Endothelial cell of umbilical vein (primary cell): ENCODE measurements around the gene SVEP1. TPM values are rescaled to one million over a fixed set of nuclear protein-coding genes. Genes with fewer than 3 reads are reported as not detected.
"Not testable (repeated sequence)": the region's sequence is repeated elsewhere in the genome, so short reads cannot be mapped to it uniquely, and the experiment has no call there.

ENCODE experiments used
- BruUV-seq: library from RNA; stranded (reverse); fragments of 400-500 nt; replicated peaks from 2 replicates; lab custom pipeline; 2021; lab: Mats Ljungman, UMichigan
- CTCF ChIA-PET: fragments of 300-600, 350-600 bp; sonication (Branson Sonifier 250); formaldehyde crosslinking; loops from one replicate; lab custom pipeline; 2021; ENCODE audit warnings: antibody characterized with exemption, inconsistent platforms; lab: Charles Lee
- POLR2A ChIA-PET: fragments of 300-600, 350-600 bp; sonication (Branson Sonifier 250); formaldehyde crosslinking; loops from one replicate; lab custom pipeline; 2021; ENCODE audit warnings: antibody characterized with exemption, inconsistent platforms; lab: Charles Lee
- DNase-seq: peaks from one replicate; pipeline ENCODE4 v3.0.0-alpha.2; 2011; ENCODE audit warnings: low read depth, low spot score
- FAIRE-seq: peaks from 2 replicates; lab custom pipeline; 2011; peaks lifted over from hg19 to GRCh38; lab: Jason Lieb, UNC
- H2AFZ ChIP-seq: 2 replicates; pipeline ENCODE4 v1.6.0; 2012; ENCODE audit warnings: low read depth, low read length, control low read depth, inconsistent platforms
- H3K27ac ChIP-seq: 2 replicates; pipeline ENCODE4 v1.5.1; 2011; ENCODE audit warnings: low read depth, mild to moderate bottlenecking, control low read depth, low read length, moderate library complexity; ENCODE audit not compliant: insufficient read depth
- H3K27me3 ChIP-seq, 2 experiments: 2 replicates each; pipeline versions ENCODE4 v1.6.0 to v1.6.1; 2011; ENCODE audit warnings: low read length in 2 of 2, mixed read lengths in 1 of 2; ENCODE audit not compliant: control insufficient read depth in 2 of 2, insufficient read depth in 2 of 2
- H3K36me3 ChIP-seq, 2 experiments: 2 replicates in 1 of 2; 3 replicates in 1 of 2; pipeline ENCODE4 v1.5.1; 2011; ENCODE audit warnings: low read length in 2 of 2, mild to moderate bottlenecking in 1 of 2, moderate library complexity in 1 of 2; ENCODE audit not compliant: control insufficient read depth in 2 of 2, insufficient read depth in 2 of 2; ENCODE audit errors: extremely low read depth in 1 of 2
- H3K4me1 ChIP-seq: 3 replicates; pipeline ENCODE4 v1.5.1; 2011; ENCODE audit warnings: mild to moderate bottlenecking, low read length; ENCODE audit not compliant: control insufficient read depth, insufficient read depth; ENCODE audit errors: extremely low read depth
- H3K4me2 ChIP-seq: 2 replicates; pipeline ENCODE4 v1.6.1; 2011; ENCODE audit warnings: low read length, control low read depth, mixed read lengths; ENCODE audit not compliant: insufficient read depth
- H3K4me3 ChIP-seq, 3 experiments: fragments of 200-600 bp in 1 of 3; sonication (generic), shearing (Covaris generic) in 1 of 3; replicated peaks in 1 of 3; 2 replicates each; pipeline ENCODE4 v1.5.1; 2011 to 2016; ENCODE audit warnings: control low read depth in 3 of 3, low read length in 3 of 3, mild to moderate bottlenecking in 2 of 3, inconsistent platforms in 1 of 3, low read depth in 1 of 3, moderate library complexity in 1 of 3; ENCODE audit not compliant: insufficient read depth in 1 of 3
- H3K79me2 ChIP-seq: 2 replicates; pipeline ENCODE4 v1.6.0; 2012; ENCODE audit warnings: low read length, inconsistent platforms; ENCODE audit not compliant: control insufficient read depth, insufficient read depth
- H3K9ac ChIP-seq: replicated peaks from 2 replicates; pipeline ENCODE3; 2011; ENCODE audit warnings: low read length, control low read depth; ENCODE audit not compliant: insufficient read depth; ENCODE audit errors: extremely low read depth
- H3K9me1 ChIP-seq: replicated peaks from 3 replicates; pipeline ENCODE4 v1.6.0; 2011; ENCODE audit warnings: mild to moderate bottlenecking, low read length; ENCODE audit not compliant: control insufficient read depth, insufficient read depth; ENCODE audit errors: extremely low read depth
- H3K9me3 ChIP-seq: replicated peaks from 2 replicates; pipeline ENCODE4 v1.5.1; 2012; ENCODE audit warnings: low read length, inconsistent platforms; ENCODE audit not compliant: control insufficient read depth, insufficient read depth
- H4K20me1 ChIP-seq: replicated peaks from 2 replicates; pipeline ENCODE3; 2011; ENCODE audit warnings: mild to moderate bottlenecking, low read length; ENCODE audit not compliant: control insufficient read depth, insufficient read depth; ENCODE audit errors: extremely low read depth
- CTCF ChIP-seq, 2 donors: IDR thresholded peaks; 1 replicate in 1 of 2; 2 replicates in 1 of 2; pipeline ENCODE4 v1.5.1; 2011; ENCODE audit warnings: low read length in 2 of 2, mild to moderate bottlenecking in 2 of 2, moderate library complexity in 2 of 2, control low read depth in 1 of 2, inconsistent platforms in 1 of 2, low read depth in 1 of 2; ENCODE audit not compliant: insufficient read depth in 1 of 2; ENCODE audit errors: extremely low read depth in 1 of 2
- EZH2 ChIP-seq: IDR thresholded peaks from 2 replicates; pipeline ENCODE4 v1.6.1; 2012; ENCODE audit warnings: borderline replicate concordance, low read depth, mild to moderate bottlenecking, moderate library complexity, low read length, inconsistent platforms; ENCODE audit not compliant: severe bottlenecking
- FOS ChIP-seq: IDR thresholded peaks from 2 replicates; pipeline ENCODE4 v1.6.1; 2011; ENCODE audit warnings: mild to moderate bottlenecking, low read length, moderate library complexity, borderline replicate concordance; ENCODE audit not compliant: insufficient read depth
- GATA2 ChIP-seq: IDR thresholded peaks from 2 replicates; pipeline ENCODE4 v1.7.0; 2011; ENCODE audit warnings: low read depth, mild to moderate bottlenecking, moderate library complexity, mixed read lengths, low read length; ENCODE audit not compliant: insufficient read length, insufficient read depth
- JUN ChIP-seq: IDR thresholded peaks from 2 replicates; pipeline ENCODE4 v1.6.1; 2011; ENCODE audit warnings: borderline replicate concordance, low read depth; ENCODE audit not compliant: insufficient read length, insufficient read depth
- MAX ChIP-seq: IDR thresholded peaks from 2 replicates; pipeline ENCODE4 v1.6.1; 2011; ENCODE audit not compliant: insufficient read depth, insufficient read length
- MYC ChIP-seq: IDR thresholded peaks from one replicate; pipeline ENCODE4 v1.6.1; 2011; ENCODE audit warnings: mild to moderate bottlenecking, low read depth, low read length
- POLR2A ChIP-seq: IDR thresholded peaks from 2 replicates; pipeline ENCODE4 v1.6.1; 2012; ENCODE audit warnings: low read depth, mild to moderate bottlenecking, control low read depth, low read length
- POLR2AphosphoS5 ChIP-seq: IDR thresholded peaks from 2 replicates; pipeline ENCODE4 v1.6.1; 2012; ENCODE audit warnings: low read depth, mild to moderate bottlenecking, control low read depth, low read length, moderate library complexity; ENCODE audit not compliant: insufficient read depth
- dilution Hi-C: fragments of 300-500 bp; cut with MboI; formaldehyde crosslinking; loops from one replicate; pipeline ENCODE4 v1.15.0; 2019; ENCODE audit warnings: low sequenced_read_pairs; ENCODE audit not compliant: extremely low pct_ligation_motif_present
- intact Hi-C: fragments of 100-400 bp; cut with micrococcal nuclease; formaldehyde crosslinking; loops from one replicate; pipeline ENCODE4 v1.10.0; 2022
- polyA plus RNA-seq, 4 experiments: library from polyadenylated mRNA; depleted of rRNA in 3 of 4; stranded (reverse) in 3 of 4; unstranded in 1 of 4; fragments of >200 nt; gene quantifications; 2 replicates each; pipeline versions ENCODE4 v1.2.1 to v1.2.3, GENCODE V29; 2011 to 2012; ENCODE audit warnings: missing spikeins in 1 of 4
- total RNA-seq: library from RNA; stranded (reverse); gene quantifications from 2 replicates; pipeline ENCODE4 v1.2.3, GENCODE V29; 2021

SVEP1 gene
- total and polyA plus RNA-seq, 2 donors (not counting 3 experiments of a cell fraction or from before 2014, with no cell fraction given), result 0.04 to 0.29 TPM

- TF ChIP-seq MYC, result no peak
- no peak for TF ChIP-seq CTCF (IDR thresholded peaks at IDR 0.05; ENCODE audit: extremely low read depth in 1 of 2, insufficient read depth in 1 of 2, low read depth in 1 of 2, low read length in 2 of 2)
- no peak for TF ChIP-seq GATA2
- no peak for TF ChIP-seq EZH2
- no peak for TF ChIP-seq FOS
- no peak for TF ChIP-seq JUN
- no peak for TF ChIP-seq POLR2A
- no peak for TF ChIP-seq MAX
- no peak for TF ChIP-seq POLR2AphosphoS5
- Histone ChIP-seq H3K4me1 (no peaks in the 10 kb centered on the region), H3K4me2 (no peak overlapping the region), H3K27me3 (no peaks in the 10 kb centered on the region), H3K9ac (no peak overlapping the region), H3K27ac (no peak overlapping the region), H3K4me3 (no peak overlapping the region), H3K36me3 (no peaks in the 10 kb centered on the region), H4K20me1 (no peaks in the 10 kb centered on the region), H3K9me3 (no peaks in the 10 kb centered on the region), H3K79me2 (no peaks in the 10 kb centered on the region), H3K9me1 (no peaks in the 10 kb centered on the region), H2AFZ (no peak overlapping the region)
- POLR2A ChIA-PET, result no interaction called here
- dilution Hi-C loops, result no loop called here
- no peak for DNase-seq
- FAIRE-seq, result no peak
- no TSS peak for BruUV-seq
- intact Hi-C loops, result no loop called here
- CTCF ChIA-PET, result no interaction called here
These were observed 42.7 kb downstream of the SVEP1 start for GRCh38 chr9:110536822-110537221.

GRCh38 chr9:110534162-110534561 lies 45.4 kb downstream of the SVEP1 start:
- dilution Hi-C loops, result not testable (repeated sequence)

More at GRCh38 chr9:110534162-110534561, 45.4 kb downstream of the SVEP1 start:
- FAIRE-seq, H3K27ac ChIP-seq, BruUV-seq, H3K27me3 ChIP-seq, H3K9me1 ChIP-seq, H3K4me1 ChIP-seq, DNase-seq, CTCF ChIA-PET, H3K36me3 ChIP-seq, H4K20me1 ChIP-seq, H3K9me3 ChIP-seq, H3K4me3 ChIP-seq, H2AFZ ChIP-seq, H3K79me2 ChIP-seq, POLR2A ChIA-PET, intact Hi-C loops, H3K9ac ChIP-seq, H3K4me2 ChIP-seq: not testable (repeated sequence)
